Measurements from ENCODE around the gene DUSP28.
"Not testable (repeated sequence)": the region's sequence is repeated elsewhere in the genome, so short reads cannot be mapped to it uniquely, and the experiment has no call there.

Gene DUSP28

DNA sequence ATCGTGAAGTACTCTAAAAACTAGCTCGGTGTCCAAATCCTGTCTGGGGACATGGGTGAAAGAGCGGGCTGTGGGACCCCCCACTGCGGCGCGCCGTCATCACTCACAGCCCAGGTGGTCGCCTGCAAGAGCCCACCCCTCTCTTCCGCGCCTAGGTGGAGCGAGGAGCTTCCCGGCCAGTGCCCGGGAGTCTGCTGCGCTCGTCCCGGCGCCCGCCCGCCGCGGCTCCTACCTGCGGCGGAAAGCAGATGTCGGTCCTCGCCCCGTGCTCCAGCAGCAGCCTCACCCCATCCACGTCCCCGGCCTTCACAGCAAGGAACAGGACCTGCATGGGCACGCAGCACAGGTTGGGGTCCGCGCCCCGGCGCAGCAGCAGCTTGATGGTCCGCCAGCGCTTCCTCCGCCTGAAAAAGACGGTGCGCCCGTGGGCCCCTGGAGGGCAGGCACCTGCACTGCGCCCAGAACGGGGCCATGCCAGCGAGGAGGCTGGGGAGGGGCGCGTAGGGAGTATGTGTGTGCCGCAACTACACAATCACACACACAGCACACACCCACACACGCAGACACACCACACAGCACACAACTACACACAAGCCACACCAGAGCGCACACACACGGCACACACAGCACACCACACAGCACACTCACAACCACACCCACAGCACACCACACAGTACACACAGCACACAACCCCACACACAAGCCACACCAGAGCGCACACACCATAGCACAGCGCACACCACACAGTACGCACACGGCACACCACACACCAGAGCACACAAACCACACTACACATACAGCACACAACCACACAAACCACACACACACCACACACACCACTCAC, 39.8 kb upstream of the DUSP28 start:
- peak overlapping the region; percentile 49 for H3K4me3 ChIP-seq (ENCODE audit: low read depth, low read length)
- H3K27ac ChIP-seq (ENCODE audit: low read depth, low read length), result no peak overlapping the region
- H3K4me1 ChIP-seq (ENCODE audit: control insufficient read depth, insufficient read depth, low read length), result no peaks in the 10 kb centered on the region
- peaks cover 30% of the 10 kb centered on the region for H3K27me3 ChIP-seq (ENCODE audit: control insufficient read depth, insufficient read depth, low read length)
- no peak overlapping the region for H3K9ac ChIP-seq (ENCODE audit: low read length)
- H3K9me3 ChIP-seq (ENCODE audit: control insufficient read depth, insufficient read depth, low read depth, low read length), result peaks cover 32% of the 10 kb centered on the region
- peaks cover 6% of the 10 kb centered on the region; the same call in 1 of the 2 replicates for H3K36me3 ChIP-seq (ENCODE audit: control insufficient read depth, insufficient read depth, low read length)

DNA sequence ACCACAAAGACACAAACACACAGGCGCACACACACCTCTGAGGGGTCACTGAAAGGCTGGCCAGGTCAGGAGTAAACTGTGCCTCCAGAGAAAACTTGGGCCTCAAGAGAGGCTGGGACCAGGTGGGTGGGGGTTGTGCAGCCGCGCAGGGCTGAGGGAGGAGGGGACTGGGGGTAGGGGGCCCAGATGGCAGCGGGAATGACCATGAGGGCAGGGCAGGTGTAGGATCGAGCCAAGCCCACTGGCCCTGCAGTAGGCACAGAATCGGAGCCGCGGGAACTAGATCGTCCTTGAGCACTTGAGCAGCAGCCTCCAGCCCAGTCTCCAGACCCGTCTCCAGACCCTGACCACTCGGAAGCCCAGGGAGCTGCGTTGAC, 39.2 kb upstream of the DUSP28 start:
- peaks cover 12% of the 10 kb centered on the region; the same call in 1 of the 2 replicates for H3K36me3 ChIP-seq (ENCODE audit: control insufficient read depth, insufficient read depth, low read length)
- peaks cover 30% of the 10 kb centered on the region for H3K27me3 ChIP-seq (ENCODE audit: control insufficient read depth, insufficient read depth, low read length)
- no peak overlapping the region for H3K4me3 ChIP-seq (ENCODE audit: low read depth, low read length)
- no peak overlapping the region for H3K27ac ChIP-seq (ENCODE audit: low read depth, low read length)
- H3K9me3 ChIP-seq (ENCODE audit: control insufficient read depth, insufficient read depth, low read depth, low read length), result peaks cover 38% of the 10 kb centered on the region
- no peaks in the 10 kb centered on the region for H3K4me1 ChIP-seq (ENCODE audit: control insufficient read depth, insufficient read depth, low read length)
- no peak overlapping the region for H3K9ac ChIP-seq (ENCODE audit: low read length)

GRCh38 chr2:240521885-240522284, 38.3 kb upstream of the DUSP28 start:
- Histone ChIP-seq H3K27me3 (ENCODE audit: control insufficient read depth, insufficient read depth, low read length) (peaks cover 30% of the 10 kb centered on the region), H3K9me3 (ENCODE audit: control insufficient read depth, insufficient read depth, low read depth, low read length) (peaks cover 47% of the 10 kb centered on the region), H3K36me3 (ENCODE audit: control insufficient read depth, insufficient read depth, low read length) (peaks cover 15% of the 10 kb centered on the region; the same call in 1 of the 2 replicates)
- not testable (repeated sequence) for H3K9ac ChIP-seq (ENCODE audit: low read length); H3K4me1 ChIP-seq (ENCODE audit: control insufficient read depth, insufficient read depth, low read length); H3K27ac ChIP-seq (ENCODE audit: low read depth, low read length); H3K4me3 ChIP-seq (ENCODE audit: low read depth, low read length)

DNA sequence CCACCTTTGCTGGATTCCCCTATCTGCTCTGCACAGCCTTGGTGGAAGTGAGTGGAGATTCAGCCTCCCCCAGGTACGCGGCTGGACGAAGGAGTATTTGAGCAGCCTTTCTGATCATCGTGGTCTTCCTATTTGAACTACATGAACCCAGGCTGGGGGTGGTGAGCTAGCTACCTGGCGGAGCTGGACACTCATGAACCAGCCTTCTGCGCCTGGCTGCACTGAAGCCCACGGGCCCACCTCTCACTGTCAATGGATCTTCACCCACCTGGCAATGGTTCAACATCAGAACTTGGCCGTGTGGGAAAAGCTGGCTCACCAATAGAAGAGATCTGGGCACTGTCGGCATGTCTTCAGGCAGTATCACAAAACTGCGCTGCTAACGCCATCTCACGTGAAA, 37.8 kb upstream of the DUSP28 start:
- Histone ChIP-seq H3K27me3 (ENCODE audit: control insufficient read depth, insufficient read depth, low read length) (peaks cover 30% of the 10 kb centered on the region), H3K9ac (ENCODE audit: low read length) (no peak overlapping the region), H3K27ac (ENCODE audit: low read depth, low read length) (no peak overlapping the region), H3K9me3 (ENCODE audit: control insufficient read depth, insufficient read depth, low read depth, low read length) (peaks cover 51% of the 10 kb centered on the region), H3K4me1 (ENCODE audit: control insufficient read depth, insufficient read depth, low read length) (no peaks in the 10 kb centered on the region), H3K36me3 (ENCODE audit: control insufficient read depth, insufficient read depth, low read length) (peaks cover 15% of the 10 kb centered on the region; the same call in 1 of the 2 replicates), H3K4me3 (ENCODE audit: low read depth, low read length) (no peak overlapping the region)

DNA sequence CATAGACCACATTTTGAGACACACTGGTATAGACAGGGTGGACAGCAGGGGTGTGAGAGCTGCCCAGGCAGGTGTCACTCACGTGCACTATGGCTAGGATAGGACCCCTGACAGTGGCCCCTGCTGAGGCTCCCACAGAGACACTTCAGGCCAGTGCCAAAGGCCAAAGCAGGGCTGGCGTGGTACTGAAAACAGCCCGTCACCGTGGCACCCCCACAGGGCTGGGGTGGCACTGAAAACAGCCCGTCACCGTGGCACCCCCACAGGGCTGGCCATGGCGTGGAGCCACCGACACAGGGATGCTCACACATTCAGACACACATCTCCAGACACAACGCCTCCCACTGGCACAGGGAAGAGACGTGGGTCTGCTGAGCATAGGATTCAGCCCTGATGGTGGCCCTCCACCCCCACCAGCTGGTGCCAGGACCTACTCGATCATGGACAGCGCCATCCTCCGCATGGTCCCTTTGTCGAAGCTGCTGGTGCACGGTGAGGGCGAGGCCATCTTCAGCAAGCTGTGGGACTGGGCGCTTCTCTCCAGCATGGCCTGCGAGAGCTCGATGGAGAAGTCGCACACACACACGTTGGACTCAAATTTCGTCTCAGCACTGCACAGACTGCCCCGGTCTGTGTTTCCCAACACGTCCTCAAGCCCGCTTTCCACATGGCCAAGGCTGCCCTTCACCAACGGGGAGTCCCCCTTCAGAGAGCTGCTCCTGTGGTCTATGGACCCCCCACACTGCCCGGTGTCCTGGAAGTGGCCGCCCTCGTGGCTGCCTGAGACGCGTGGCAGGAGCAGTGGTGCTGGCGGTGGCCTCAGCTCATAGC, 36.5 kb upstream of the DUSP28 start:
- no peaks in the 10 kb centered on the region for H3K4me1 ChIP-seq (ENCODE audit: control insufficient read depth, insufficient read depth, low read length)
- H3K9me3 ChIP-seq (ENCODE audit: control insufficient read depth, insufficient read depth, low read depth, low read length), result peaks cover 51% of the 10 kb centered on the region
- peaks cover 25% of the 10 kb centered on the region for H3K27me3 ChIP-seq (ENCODE audit: control insufficient read depth, insufficient read depth, low read length)
- no peak overlapping the region for H3K4me3 ChIP-seq (ENCODE audit: low read depth, low read length)
- H3K36me3 ChIP-seq (ENCODE audit: control insufficient read depth, insufficient read depth, low read length), result peaks cover 15% of the 10 kb centered on the region; the same call in 1 of the 2 replicates
- no peak overlapping the region for H3K27ac ChIP-seq (ENCODE audit: low read depth, low read length)
- no peak overlapping the region for H3K9ac ChIP-seq (ENCODE audit: low read length)

GRCh38 chr2:240524963-240525718, 35.0 kb upstream of the DUSP28 start:
- Histone ChIP-seq H3K4me3 (ENCODE audit: low read depth, low read length) (no peak overlapping the region), H3K27me3 (ENCODE audit: control insufficient read depth, insufficient read depth, low read length) (peaks cover 10% of the 10 kb centered on the region), H3K9ac (ENCODE audit: low read length) (no peak overlapping the region), H3K4me1 (ENCODE audit: control insufficient read depth, insufficient read depth, low read length) (no peaks in the 10 kb centered on the region), H3K27ac (ENCODE audit: low read depth, low read length) (no peak overlapping the region), H3K9me3 (ENCODE audit: control insufficient read depth, insufficient read depth, low read depth, low read length) (peaks cover 63% of the 10 kb centered on the region), H3K36me3 (ENCODE audit: control insufficient read depth, insufficient read depth, low read length) (peaks cover 15% of the 10 kb centered on the region; the same call in 1 of the 2 replicates)

DNA sequence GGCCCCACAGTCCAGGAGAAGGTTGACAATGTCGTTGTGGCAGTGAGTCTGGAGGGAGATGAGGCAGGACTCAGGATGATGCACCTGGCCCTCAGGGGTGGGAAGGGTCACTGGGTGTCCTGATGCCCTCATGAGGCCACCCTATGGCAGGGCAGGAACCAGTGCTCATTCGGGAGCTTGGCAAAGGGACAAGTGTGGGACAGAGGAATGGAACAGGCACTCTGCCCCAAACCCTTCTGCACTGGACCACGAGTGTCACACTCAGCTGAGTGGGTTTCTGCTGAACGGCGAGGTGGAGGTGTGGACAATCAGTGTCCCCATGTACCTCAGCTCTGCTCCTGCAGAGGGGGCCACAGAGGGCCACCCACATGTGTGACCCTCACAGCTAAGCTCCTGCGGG, 34.4 kb upstream of the DUSP28 start:
- peaks cover 3% of the 10 kb centered on the region; the same call in 1 of the 2 replicates for H3K27me3 ChIP-seq (ENCODE audit: control insufficient read depth, insufficient read depth, low read length)
- no peaks in the 10 kb centered on the region for H3K4me1 ChIP-seq (ENCODE audit: control insufficient read depth, insufficient read depth, low read length)
- H3K9ac ChIP-seq (ENCODE audit: low read length), result no peak overlapping the region
- no peak overlapping the region for H3K4me3 ChIP-seq (ENCODE audit: low read depth, low read length)
- peaks cover 15% of the 10 kb centered on the region; the same call in 1 of the 2 replicates for H3K36me3 ChIP-seq (ENCODE audit: control insufficient read depth, insufficient read depth, low read length)
- no peak overlapping the region for H3K27ac ChIP-seq (ENCODE audit: low read depth, low read length)
- peaks cover 69% of the 10 kb centered on the region for H3K9me3 ChIP-seq (ENCODE audit: control insufficient read depth, insufficient read depth, low read depth, low read length)

DNA sequence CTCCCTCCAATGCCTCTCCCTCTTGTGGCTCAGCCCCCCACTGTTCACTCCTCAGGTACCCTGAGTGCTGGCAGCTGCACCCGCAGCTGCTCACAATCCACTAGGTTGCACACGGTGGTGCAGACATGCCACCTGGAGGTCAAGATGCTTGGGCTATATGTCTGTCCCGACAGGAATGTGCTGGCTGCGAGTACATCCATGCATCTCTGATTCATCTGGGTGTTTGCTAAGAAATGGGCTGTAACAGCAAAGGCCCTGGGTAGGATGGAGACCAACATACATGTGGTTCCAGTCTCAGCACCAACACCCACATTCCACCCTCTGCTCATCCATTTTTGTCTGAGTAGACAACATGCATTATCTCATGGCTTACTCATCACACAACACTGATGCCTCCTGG, 33.6 kb upstream of the DUSP28 start:
- peaks cover 15% of the 10 kb centered on the region; the same call in 1 of the 2 replicates for H3K36me3 ChIP-seq (ENCODE audit: control insufficient read depth, insufficient read depth, low read length)
- H3K4me3 ChIP-seq (ENCODE audit: low read depth, low read length), result no peak overlapping the region
- H3K27me3 ChIP-seq (ENCODE audit: control insufficient read depth, insufficient read depth, low read length), result no peaks in the 10 kb centered on the region
- no peak overlapping the region for H3K9ac ChIP-seq (ENCODE audit: low read length)
- H3K4me1 ChIP-seq (ENCODE audit: control insufficient read depth, insufficient read depth, low read length), result no peaks in the 10 kb centered on the region
- H3K9me3 ChIP-seq (ENCODE audit: control insufficient read depth, insufficient read depth, low read depth, low read length), result peaks cover 75% of the 10 kb centered on the region
- H3K27ac ChIP-seq (ENCODE audit: low read depth, low read length), result no peak overlapping the region

GRCh38 chr2:240527153-240527750, 32.9 kb upstream of the DUSP28 start:
- Histone ChIP-seq H3K9me3 (ENCODE audit: control insufficient read depth, insufficient read depth, low read depth, low read length) (peaks cover 79% of the 10 kb centered on the region), H3K4me3 (ENCODE audit: low read depth, low read length) (no peak overlapping the region), H3K27me3 (ENCODE audit: control insufficient read depth, insufficient read depth, low read length) (no peaks in the 10 kb centered on the region), H3K4me1 (ENCODE audit: control insufficient read depth, insufficient read depth, low read length) (no peaks in the 10 kb centered on the region), H3K27ac (ENCODE audit: low read depth, low read length) (no peak overlapping the region), H3K36me3 (ENCODE audit: control insufficient read depth, insufficient read depth, low read length) (peaks cover 15% of the 10 kb centered on the region; the same call in 1 of the 2 replicates), H3K9ac (ENCODE audit: low read length) (no peak overlapping the region)

DNA sequence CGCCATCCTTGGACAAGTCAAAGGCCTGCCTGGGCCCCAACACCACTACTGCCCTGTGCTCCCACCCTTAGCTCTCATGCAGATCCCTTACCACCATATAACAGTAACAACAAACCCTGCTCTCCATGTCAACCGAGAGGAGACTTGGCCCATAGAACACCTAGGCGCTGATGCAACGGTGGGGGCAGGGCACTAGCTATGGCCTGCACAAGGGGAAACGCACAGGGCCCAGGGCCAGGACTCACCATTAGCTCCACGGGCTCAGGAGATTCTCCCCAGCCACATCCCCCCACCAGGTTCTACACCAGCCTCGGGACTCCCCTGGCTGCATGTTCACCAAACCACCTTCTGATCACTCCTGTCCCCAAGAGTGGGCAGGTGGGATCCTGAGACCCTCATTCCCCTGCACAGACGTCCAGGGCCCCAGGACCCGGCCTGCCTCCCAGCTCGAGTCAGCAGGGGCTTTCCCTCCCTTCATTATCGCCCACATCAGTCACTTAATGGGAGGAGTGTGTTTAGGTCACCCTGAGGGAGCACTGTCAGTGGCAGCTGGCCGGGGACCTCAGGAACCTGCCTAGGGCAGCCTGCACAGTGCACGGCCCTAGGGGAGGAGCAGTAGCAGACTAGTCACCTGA, 31.6 kb upstream of the DUSP28 start:
- H3K9ac ChIP-seq (ENCODE audit: low read length), result no peak overlapping the region
- H3K4me3 ChIP-seq (ENCODE audit: low read depth, low read length), result no peak overlapping the region
- H3K27ac ChIP-seq (ENCODE audit: low read depth, low read length), result no peak overlapping the region
- H3K9me3 ChIP-seq (ENCODE audit: control insufficient read depth, insufficient read depth, low read depth, low read length), result peaks cover 73% of the 10 kb centered on the region
- H3K27me3 ChIP-seq (ENCODE audit: control insufficient read depth, insufficient read depth, low read length), result no peaks in the 10 kb centered on the region
- no peaks in the 10 kb centered on the region for H3K4me1 ChIP-seq (ENCODE audit: control insufficient read depth, insufficient read depth, low read length)
- peaks cover 15% of the 10 kb centered on the region; the same call in 1 of the 2 replicates for H3K36me3 ChIP-seq (ENCODE audit: control insufficient read depth, insufficient read depth, low read length)

Measured in HUES6 (cell line).